ENCODE measurements around the gene WFS1.

WFS1 gene

GRCh38 chr4:6258026-6258360 lies 11.7 kb upstream of the WFS1 start:
- no peak for FAIRE-seq
- DNase-seq (ENCODE audit: insufficient read length, low spot score): no peak

- no peak for FAIRE-seq
- no peak for DNase-seq (ENCODE audit: insufficient read length, low spot score)
Observed at GRCh38 chr4:6258741-6259140, 10.9 kb upstream of the WFS1 start.

GRCh38 chr4:6259886-6260285 lies 9.8 kb upstream of the WFS1 start:
- no peak for FAIRE-seq

GRCh38 chr4:6262176-6262575 lies 7.5 kb upstream of the WFS1 start:
- DNase-seq (ENCODE audit: insufficient read length, low spot score): no peak
- no peak for FAIRE-seq

More at GRCh38 chr4:6259886-6260285, 9.8 kb upstream of the WFS1 start:
- no peak for DNase-seq (ENCODE audit: insufficient read length, low spot score)

- FAIRE-seq: no peak
- DNase-seq (ENCODE audit: insufficient read length, low spot score): no peak
Observed at GRCh38 chr4:6262847-6263487, 6.7 kb upstream of the WFS1 start.

- FAIRE-seq (no peak), DNase-seq (ENCODE audit: insufficient read length, low spot score) (no peak)
Observed at GRCh38 chr4:6263526-6264224, 6.0 kb upstream of the WFS1 start.

- FAIRE-seq (no peak), DNase-seq (ENCODE audit: insufficient read length, low spot score) (no peak)
Observed at GRCh38 chr4:6264225-6264540, 5.5 kb upstream of the WFS1 start.

GRCh38 chr4:6265546-6265945 lies 4.1 kb upstream of the WFS1 start:
- DNase-seq (ENCODE audit: insufficient read length, low spot score) (no peak), FAIRE-seq (no peak)

GRCh38 chr4:6267573-6267972 lies 2.1 kb upstream of the WFS1 start:
- FAIRE-seq: no peak

GRCh38 chr4:6268650-6269615 lies 717 bp upstream of the WFS1 start:
- DNase-seq (ENCODE audit: insufficient read length, low spot score): no peak
- FAIRE-seq: no peak

More at GRCh38 chr4:6267573-6267972, 2.1 kb upstream of the WFS1 start:
- no peak for DNase-seq (ENCODE audit: insufficient read length, low spot score)

- FAIRE-seq (no peak), DNase-seq (ENCODE audit: insufficient read length, low spot score) (no peak)
Observed at GRCh38 chr4:6270636-6271121, 1.0 kb downstream of the WFS1 start.

- FAIRE-seq: no peak
- DNase-seq (ENCODE audit: insufficient read length, low spot score): no peak
Observed at GRCh38 chr4:6271206-6271605, 1.6 kb downstream of the WFS1 start.

- no peak for DNase-seq (ENCODE audit: insufficient read length, low spot score)
- FAIRE-seq: no peak
Observed at GRCh38 chr4:6271701-6272465, 2.2 kb downstream of the WFS1 start.

GRCh38 chr4:6272863-6273660 lies 3.4 kb downstream of the WFS1 start:
- DNase-seq (ENCODE audit: insufficient read length, low spot score) (no peak), FAIRE-seq (no peak)

- FAIRE-seq (no peak), DNase-seq (ENCODE audit: insufficient read length, low spot score) (no peak)
Observed at GRCh38 chr4:6273661-6273990, 4.0 kb downstream of the WFS1 start.

GRCh38 chr4:6275351-6275750 lies 5.7 kb downstream of the WFS1 start:
- FAIRE-seq (no peak), DNase-seq (ENCODE audit: insufficient read length, low spot score) (no peak)

GRCh38 chr4:6275898-6276806 lies 6.5 kb downstream of the WFS1 start:
- no peak for FAIRE-seq
- no peak for DNase-seq (ENCODE audit: insufficient read length, low spot score)

- FAIRE-seq: no peak
- DNase-seq (ENCODE audit: insufficient read length, low spot score): no peak
Observed at GRCh38 chr4:6277139-6277802, 7.6 kb downstream of the WFS1 start.

Measured in GM19239 (cell line).